Measurements from ENCODE around the gene BCL2L14.

The BCL2L14 gene

GRCh38 chr12:12070674-12071656 is at the start of gene BCL2L14:
BCL2L14 (plus strand) TSS chr12:12070939; CDS start chr12:12079306, 8,367 bp downstream.
- TF ChIP-seq CTCF (IDR thresholded peaks at IDR 0.05; ENCODE audit: insufficient read depth, low read depth, low read length, missing control alignments): peak; percentile 26
- peak; percentile 20 for DNase-seq (ENCODE audit: low read depth)
- no peak within 1 kb of the TSS for H3K4me3 ChIP-seq (ENCODE audit: low read length)

- no peak overlapping the region for H3K4me3 ChIP-seq (ENCODE audit: low read length)
- no peak for DNase-seq (ENCODE audit: low read depth)
- TF ChIP-seq CTCF (IDR thresholded peaks at IDR 0.05; ENCODE audit: insufficient read depth, low read depth, low read length, missing control alignments): no peak
Observed at GRCh38 chr12:12022306-12022936, 48.3 kb upstream of the BCL2L14 start.

GRCh38 chr12:12023456-12023855 is 47.3 kb upstream of the BCL2L14 start:
- DNase-seq (ENCODE audit: low read depth): no peak
- no peak overlapping the region for H3K4me3 ChIP-seq (ENCODE audit: low read length)
- TF ChIP-seq CTCF (IDR thresholded peaks at IDR 0.05; ENCODE audit: insufficient read depth, low read depth, low read length, missing control alignments): no peak

- no peak for TF ChIP-seq CTCF (IDR thresholded peaks at IDR 0.05; ENCODE audit: insufficient read depth, low read depth, low read length, missing control alignments)
- H3K4me3 ChIP-seq (ENCODE audit: low read length): no peak overlapping the region
Observed at GRCh38 chr12:12024911-12025682, 45.6 kb upstream of the BCL2L14 start.

GRCh38 chr12:12025799-12026386 is 44.8 kb upstream of the BCL2L14 start:
- no peak for TF ChIP-seq CTCF (IDR thresholded peaks at IDR 0.05; ENCODE audit: insufficient read depth, low read depth, low read length, missing control alignments)
- no peak for DNase-seq (ENCODE audit: low read depth)
- no peak overlapping the region for H3K4me3 ChIP-seq (ENCODE audit: low read length)

More at GRCh38 chr12:12024911-12025682, 45.6 kb upstream of the BCL2L14 start:
- peak; percentile 14 for DNase-seq (ENCODE audit: low read depth)

- DNase-seq (ENCODE audit: low read depth): no peak
- no peak for TF ChIP-seq CTCF (IDR thresholded peaks at IDR 0.05; ENCODE audit: insufficient read depth, low read depth, low read length, missing control alignments)
- H3K4me3 ChIP-seq (ENCODE audit: low read length): no peak overlapping the region
Observed at GRCh38 chr12:12028668-12029402, 41.9 kb upstream of the BCL2L14 start.
